Measurements from ENCODE around the gene WDR74. TPM values are rescaled to one million over a fixed set of nuclear protein-coding genes. Genes with fewer than 3 reads are reported as not detected.

WDR74 gene
- total and polyA plus RNA-seq, 9 of the 15 experiments (the other 6 are each of a cell fraction or from before 2014, with no cell fraction given) = 32.7 to 210 (median 114) TPM

DNA sequence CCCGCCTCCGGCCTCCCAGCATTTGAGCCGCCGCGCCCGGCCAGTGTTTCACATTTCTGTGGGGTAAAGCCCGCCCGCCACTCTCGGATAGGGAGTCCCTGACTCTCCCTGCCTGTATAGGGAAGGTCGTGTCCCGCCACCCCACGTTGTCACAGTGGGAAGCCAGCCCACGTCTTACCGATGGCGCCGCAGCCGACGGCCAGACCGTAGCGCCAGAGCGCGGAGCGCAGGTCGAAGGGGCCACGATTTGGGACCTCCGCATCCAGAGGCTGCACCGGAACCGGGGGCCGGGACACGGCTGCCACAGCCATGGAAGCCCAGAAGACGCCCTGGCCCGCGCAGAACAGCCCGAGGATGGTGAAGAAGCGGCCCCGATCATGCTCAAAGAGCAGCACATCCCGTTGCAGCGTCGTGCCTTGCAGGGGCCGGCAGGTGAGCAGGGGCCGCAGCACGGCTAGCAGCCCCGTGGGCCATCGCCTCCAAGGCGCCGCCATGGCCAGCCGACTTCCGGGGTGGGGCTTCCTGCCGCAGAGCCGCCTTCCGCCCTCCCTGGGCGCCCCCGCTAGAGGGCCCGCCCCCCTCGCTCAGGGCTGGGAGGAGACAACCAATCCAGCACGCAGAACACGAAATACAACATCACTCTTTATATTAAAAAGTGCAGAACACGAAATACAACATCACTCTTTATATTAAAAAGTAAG is 47.7 kb downstream of the WDR74 start, which contains the start of gene TMEM223 (continued):
- TF ChIP-seq, protein P1, sequence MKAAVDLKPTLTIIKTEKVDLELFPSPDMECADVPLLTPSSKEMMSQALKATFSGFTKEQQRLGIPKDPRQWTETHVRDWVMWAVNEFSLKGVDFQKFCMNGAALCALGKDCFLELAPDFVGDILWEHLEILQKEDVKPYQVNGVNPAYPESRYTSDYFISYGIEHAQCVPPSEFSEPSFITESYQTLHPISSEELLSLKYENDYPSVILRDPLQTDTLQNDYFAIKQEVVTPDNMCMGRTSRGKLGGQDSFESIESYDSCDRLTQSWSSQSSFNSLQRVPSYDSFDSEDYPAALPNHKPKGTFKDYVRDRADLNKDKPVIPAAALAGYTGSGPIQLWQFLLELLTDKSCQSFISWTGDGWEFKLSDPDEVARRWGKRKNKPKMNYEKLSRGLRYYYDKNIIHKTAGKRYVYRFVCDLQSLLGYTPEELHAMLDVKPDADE (conservative IDR thresholded peaks at IDR 0.05; ENCODE audit: control insufficient read depth, low read depth, low read length) = peak; percentile 86
- TF ChIP-seq, protein P2, sequence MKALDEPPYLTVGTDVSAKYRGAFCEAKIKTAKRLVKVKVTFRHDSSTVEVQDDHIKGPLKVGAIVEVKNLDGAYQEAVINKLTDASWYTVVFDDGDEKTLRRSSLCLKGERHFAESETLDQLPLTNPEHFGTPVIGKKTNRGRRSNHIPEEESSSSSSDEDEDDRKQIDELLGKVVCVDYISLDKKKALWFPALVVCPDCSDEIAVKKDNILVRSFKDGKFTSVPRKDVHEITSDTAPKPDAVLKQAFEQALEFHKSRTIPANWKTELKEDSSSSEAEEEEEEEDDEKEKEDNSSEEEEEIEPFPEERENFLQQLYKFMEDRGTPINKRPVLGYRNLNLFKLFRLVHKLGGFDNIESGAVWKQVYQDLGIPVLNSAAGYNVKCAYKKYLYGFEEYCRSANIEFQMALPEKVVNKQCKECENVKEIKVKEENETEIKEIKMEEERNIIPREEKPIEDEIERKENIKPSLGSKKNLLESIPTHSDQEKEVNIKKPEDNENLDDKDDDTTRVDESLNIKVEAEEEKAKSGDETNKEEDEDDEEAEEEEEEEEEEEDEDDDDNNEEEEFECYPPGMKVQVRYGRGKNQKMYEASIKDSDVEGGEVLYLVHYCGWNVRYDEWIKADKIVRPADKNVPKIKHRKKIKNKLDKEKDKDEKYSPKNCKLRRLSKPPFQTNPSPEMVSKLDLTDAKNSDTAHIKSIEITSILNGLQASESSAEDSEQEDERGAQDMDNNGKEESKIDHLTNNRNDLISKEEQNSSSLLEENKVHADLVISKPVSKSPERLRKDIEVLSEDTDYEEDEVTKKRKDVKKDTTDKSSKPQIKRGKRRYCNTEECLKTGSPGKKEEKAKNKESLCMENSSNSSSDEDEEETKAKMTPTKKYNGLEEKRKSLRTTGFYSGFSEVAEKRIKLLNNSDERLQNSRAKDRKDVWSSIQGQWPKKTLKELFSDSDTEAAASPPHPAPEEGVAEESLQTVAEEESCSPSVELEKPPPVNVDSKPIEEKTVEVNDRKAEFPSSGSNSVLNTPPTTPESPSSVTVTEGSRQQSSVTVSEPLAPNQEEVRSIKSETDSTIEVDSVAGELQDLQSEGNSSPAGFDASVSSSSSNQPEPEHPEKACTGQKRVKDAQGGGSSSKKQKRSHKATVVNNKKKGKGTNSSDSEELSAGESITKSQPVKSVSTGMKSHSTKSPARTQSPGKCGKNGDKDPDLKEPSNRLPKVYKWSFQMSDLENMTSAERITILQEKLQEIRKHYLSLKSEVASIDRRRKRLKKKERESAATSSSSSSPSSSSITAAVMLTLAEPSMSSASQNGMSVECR (CRISPR knock-in tag; IDR thresholded peaks at IDR 0.05) = peak; percentile 97
- TF ChIP-seq RUNX1 (IDR thresholded peaks at IDR 0.05; ENCODE audit: low read depth) (no peak; the same call in 1 of the 2 replicates), THRAP3 (IDR thresholded peaks at IDR 0.05; ENCODE audit: borderline replicate concordance) (0 out of 2 replicates have a peak, but pooled peaks have one; percentile 31), NFRKB (IDR thresholded peaks at IDR 0.05; ENCODE audit: low read depth) (no peak), PHF20 (IDR thresholded peaks at IDR 0.05; ENCODE audit: partially characterized antibody) (peak; percentile 75), SRF (CRISPR knock-in tag; IDR thresholded peaks at IDR 0.05) (peak in 1 of 2 experiments; percentile 61; a peak in 1 of 4 replicates), GABPB1 (CRISPR knock-in tag; IDR thresholded peaks at IDR 0.05) (peak; percentile 93), GABPA (tag; conservative IDR thresholded peaks at IDR 0.05; ENCODE audit: low read depth) (peak; percentile 94), NEUROD1 (IDR thresholded peaks at IDR 0.05; ENCODE audit: borderline replicate concordance, low read depth, low read length, partially characterized antibody) (no peak), ZNF830 (CRISPR knock-in tag; IDR thresholded peaks at IDR 0.05) (0 out of 2 replicates have a peak, but pooled peaks have one; percentile 70), ZBTB17 (CRISPR knock-in tag; IDR thresholded peaks at IDR 0.05) (peak; percentile 81)
- TF ChIP-seq, protein P3, sequence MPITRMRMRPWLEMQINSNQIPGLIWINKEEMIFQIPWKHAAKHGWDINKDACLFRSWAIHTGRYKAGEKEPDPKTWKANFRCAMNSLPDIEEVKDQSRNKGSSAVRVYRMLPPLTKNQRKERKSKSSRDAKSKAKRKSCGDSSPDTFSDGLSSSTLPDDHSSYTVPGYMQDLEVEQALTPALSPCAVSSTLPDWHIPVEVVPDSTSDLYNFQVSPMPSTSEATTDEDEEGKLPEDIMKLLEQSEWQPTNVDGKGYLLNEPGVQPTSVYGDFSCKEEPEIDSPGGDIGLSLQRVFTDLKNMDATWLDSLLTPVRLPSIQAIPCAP (CRISPR knock-in tag; IDR thresholded peaks at IDR 0.05; ENCODE audit: borderline replicate concordance) = peak; percentile 78; the same call in 1 of the 2 replicates
- TF ChIP-seq, protein P4, sequence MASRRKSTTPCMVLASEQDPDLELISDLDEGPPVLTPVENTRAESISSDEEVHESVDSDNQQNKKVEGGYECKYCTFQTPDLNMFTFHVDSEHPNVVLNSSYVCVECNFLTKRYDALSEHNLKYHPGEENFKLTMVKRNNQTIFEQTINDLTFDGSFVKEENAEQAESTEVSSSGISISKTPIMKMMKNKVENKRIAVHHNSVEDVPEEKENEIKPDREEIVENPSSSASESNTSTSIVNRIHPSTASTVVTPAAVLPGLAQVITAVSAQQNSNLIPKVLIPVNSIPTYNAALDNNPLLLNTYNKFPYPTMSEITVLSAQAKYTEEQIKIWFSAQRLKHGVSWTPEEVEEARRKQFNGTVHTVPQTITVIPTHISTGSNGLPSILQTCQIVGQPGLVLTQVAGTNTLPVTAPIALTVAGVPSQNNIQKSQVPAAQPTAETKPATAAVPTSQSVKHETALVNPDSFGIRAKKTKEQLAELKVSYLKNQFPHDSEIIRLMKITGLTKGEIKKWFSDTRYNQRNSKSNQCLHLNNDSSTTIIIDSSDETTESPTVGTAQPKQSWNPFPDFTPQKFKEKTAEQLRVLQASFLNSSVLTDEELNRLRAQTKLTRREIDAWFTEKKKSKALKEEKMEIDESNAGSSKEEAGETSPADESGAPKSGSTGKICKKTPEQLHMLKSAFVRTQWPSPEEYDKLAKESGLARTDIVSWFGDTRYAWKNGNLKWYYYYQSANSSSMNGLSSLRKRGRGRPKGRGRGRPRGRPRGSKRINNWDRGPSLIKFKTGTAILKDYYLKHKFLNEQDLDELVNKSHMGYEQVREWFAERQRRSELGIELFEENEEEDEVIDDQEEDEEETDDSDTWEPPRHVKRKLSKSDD (conservative IDR thresholded peaks at IDR 0.05; ENCODE audit: low read length) = no peak

Measured in K562 (cell line).